ENCODE results near the gene MRPL28. TPM values are rescaled to one million over a fixed set of nuclear protein-coding genes. Genes with fewer than 3 reads are reported as not detected.

MRPL28 gene
- total and polyA plus RNA-seq, 4 donors = 28.3 to 63.4 (median 50.1) TPM

DNA sequence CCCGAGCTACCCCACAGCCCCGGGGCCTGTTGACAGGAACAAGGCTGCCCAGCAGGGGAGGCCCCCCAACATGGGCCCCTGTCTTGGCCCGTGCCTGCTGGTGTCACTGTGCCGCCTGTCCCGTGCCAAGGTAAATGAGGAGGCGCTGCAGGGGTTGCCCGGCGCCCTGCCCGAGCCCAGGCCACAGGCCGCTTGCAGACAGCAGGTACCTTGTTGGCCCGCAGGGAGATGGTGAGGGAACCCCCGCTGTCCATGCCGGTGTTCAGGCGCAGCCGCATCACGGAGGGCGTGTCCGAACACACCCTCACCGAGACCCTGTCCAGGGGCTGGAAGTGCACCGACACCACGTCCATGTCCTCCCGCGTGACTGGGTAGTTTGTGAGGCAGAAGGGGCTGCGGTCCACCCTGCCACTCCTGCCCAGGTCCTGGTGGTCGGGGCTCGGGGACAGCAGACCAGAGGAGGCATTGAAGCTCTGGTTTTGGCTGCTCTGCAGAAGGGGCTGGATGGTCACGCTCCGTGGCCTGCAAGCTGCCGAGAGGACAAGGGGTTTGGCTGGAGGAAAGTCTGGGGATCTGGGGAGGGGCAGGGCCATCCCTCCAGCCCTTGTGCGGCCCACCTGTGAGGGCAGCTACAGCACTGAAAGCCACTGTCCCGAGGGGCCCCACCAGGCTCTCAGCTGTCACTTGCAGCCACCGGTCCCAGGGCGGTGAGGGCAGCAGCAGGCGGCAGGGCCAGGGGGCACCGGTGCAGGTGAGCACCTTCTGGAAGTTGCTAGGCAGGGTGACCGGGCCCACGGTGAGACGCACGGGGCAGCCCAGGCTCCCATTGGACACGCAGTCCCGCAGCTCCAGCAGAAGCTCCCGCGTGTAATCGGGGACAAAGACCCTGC is 5.8 kb upstream of the MRPL28 start:
- peaks cover 0 to 17% (median 9%) of the 10 kb centered on the region in 4 donors for H3K4me1 ChIP-seq (ENCODE audit: control insufficient read depth in 4 of 4, insufficient read depth in 4 of 4, low read length in 3 of 4)
- H3K9me3 ChIP-seq (ENCODE audit: control insufficient read depth in 4 of 4, low read length in 3 of 4) = no peaks in the 10 kb centered on the region
- no peak overlapping the region for H3K27ac ChIP-seq (ENCODE audit: low read depth in 1 of 2, low read length in 2 of 2)
- no peak overlapping the region for H3K4me3 ChIP-seq (ENCODE audit: low read depth in 1 of 3, low read length in 3 of 3)
- peaks cover 0 to 38% (median 17%) of the 10 kb centered on the region in 4 donors for H3K36me3 ChIP-seq (ENCODE audit: control insufficient read depth in 4 of 4, insufficient read depth in 3 of 4, low read depth in 1 of 4, low read length in 3 of 4)
- H3K27me3 ChIP-seq (ENCODE audit: control insufficient read depth in 4 of 4, insufficient read depth in 4 of 4, low read length in 3 of 4) = no peaks in the 10 kb centered on the region
- TF ChIP-seq JUND (IDR thresholded peaks at IDR 0.05) = no peak
- TF ChIP-seq, protein P1, sequence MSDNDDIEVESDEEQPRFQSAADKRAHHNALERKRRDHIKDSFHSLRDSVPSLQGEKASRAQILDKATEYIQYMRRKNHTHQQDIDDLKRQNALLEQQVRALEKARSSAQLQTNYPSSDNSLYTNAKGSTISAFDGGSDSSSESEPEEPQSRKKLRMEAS (IDR thresholded peaks at IDR 0.05) = no peak
- TF ChIP-seq FOXA2 (IDR thresholded peaks at IDR 0.05) = no peak
- TF ChIP-seq, protein P2, sequence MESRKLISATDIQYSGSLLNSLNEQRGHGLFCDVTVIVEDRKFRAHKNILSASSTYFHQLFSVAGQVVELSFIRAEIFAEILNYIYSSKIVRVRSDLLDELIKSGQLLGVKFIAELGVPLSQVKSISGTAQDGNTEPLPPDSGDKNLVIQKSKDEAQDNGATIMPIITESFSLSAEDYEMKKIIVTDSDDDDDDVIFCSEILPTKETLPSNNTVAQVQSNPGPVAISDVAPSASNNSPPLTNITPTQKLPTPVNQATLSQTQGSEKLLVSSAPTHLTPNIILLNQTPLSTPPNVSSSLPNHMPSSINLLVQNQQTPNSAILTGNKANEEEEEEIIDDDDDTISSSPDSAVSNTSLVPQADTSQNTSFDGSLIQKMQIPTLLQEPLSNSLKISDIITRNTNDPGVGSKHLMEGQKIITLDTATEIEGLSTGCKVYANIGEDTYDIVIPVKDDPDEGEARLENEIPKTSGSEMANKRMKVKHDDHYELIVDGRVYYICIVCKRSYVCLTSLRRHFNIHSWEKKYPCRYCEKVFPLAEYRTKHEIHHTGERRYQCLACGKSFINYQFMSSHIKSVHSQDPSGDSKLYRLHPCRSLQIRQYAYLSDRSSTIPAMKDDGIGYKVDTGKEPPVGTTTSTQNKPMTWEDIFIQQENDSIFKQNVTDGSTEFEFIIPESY (IDR thresholded peaks at IDR 0.05) = no peak
- TF ChIP-seq FOXA1 (IDR thresholded peaks at IDR 0.05) = no peak
- TF ChIP-seq HNF4A (conservative IDR thresholded peaks at IDR 0.05) = no peak
- no peak for TF ChIP-seq RAD21 (IDR thresholded peaks at IDR 0.05)
- TF ChIP-seq NR2F2 (IDR thresholded peaks at IDR 0.05) = no peak
- TF ChIP-seq, protein P3, sequence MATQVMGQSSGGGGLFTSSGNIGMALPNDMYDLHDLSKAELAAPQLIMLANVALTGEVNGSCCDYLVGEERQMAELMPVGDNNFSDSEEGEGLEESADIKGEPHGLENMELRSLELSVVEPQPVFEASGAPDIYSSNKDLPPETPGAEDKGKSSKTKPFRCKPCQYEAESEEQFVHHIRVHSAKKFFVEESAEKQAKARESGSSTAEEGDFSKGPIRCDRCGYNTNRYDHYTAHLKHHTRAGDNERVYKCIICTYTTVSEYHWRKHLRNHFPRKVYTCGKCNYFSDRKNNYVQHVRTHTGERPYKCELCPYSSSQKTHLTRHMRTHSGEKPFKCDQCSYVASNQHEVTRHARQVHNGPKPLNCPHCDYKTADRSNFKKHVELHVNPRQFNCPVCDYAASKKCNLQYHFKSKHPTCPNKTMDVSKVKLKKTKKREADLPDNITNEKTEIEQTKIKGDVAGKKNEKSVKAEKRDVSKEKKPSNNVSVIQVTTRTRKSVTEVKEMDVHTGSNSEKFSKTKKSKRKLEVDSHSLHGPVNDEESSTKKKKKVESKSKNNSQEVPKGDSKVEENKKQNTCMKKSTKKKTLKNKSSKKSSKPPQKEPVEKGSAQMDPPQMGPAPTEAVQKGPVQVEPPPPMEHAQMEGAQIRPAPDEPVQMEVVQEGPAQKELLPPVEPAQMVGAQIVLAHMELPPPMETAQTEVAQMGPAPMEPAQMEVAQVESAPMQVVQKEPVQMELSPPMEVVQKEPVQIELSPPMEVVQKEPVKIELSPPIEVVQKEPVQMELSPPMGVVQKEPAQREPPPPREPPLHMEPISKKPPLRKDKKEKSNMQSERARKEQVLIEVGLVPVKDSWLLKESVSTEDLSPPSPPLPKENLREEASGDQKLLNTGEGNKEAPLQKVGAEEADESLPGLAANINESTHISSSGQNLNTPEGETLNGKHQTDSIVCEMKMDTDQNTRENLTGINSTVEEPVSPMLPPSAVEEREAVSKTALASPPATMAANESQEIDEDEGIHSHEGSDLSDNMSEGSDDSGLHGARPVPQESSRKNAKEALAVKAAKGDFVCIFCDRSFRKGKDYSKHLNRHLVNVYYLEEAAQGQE (IDR thresholded peaks at IDR 0.05) = no peak
- TF ChIP-seq RXRA (IDR thresholded peaks at IDR 0.05) = no peak
- no peak for TF ChIP-seq TAF1 (conservative IDR thresholded peaks at IDR 0.05)
- TF ChIP-seq, protein P4, sequence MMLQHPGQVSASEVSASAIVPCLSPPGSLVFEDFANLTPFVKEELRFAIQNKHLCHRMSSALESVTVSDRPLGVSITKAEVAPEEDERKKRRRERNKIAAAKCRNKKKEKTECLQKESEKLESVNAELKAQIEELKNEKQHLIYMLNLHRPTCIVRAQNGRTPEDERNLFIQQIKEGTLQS (IDR thresholded peaks at IDR 0.05) = no peak
- no peak for TF ChIP-seq SP1 (IDR thresholded peaks at IDR 0.05)
- TF ChIP-seq GABPA (IDR thresholded peaks at IDR 0.05 in 1 of 2, conservative IDR thresholded peaks at IDR 0.05 in 1 of 2) = no peak
- no peak for TF ChIP-seq HNF4G (IDR thresholded peaks at IDR 0.05)
- no peak for TF ChIP-seq EGR1 (IDR thresholded peaks at IDR 0.05; ENCODE audit: low read depth in 2 of 2)
- TF ChIP-seq, protein P5, sequence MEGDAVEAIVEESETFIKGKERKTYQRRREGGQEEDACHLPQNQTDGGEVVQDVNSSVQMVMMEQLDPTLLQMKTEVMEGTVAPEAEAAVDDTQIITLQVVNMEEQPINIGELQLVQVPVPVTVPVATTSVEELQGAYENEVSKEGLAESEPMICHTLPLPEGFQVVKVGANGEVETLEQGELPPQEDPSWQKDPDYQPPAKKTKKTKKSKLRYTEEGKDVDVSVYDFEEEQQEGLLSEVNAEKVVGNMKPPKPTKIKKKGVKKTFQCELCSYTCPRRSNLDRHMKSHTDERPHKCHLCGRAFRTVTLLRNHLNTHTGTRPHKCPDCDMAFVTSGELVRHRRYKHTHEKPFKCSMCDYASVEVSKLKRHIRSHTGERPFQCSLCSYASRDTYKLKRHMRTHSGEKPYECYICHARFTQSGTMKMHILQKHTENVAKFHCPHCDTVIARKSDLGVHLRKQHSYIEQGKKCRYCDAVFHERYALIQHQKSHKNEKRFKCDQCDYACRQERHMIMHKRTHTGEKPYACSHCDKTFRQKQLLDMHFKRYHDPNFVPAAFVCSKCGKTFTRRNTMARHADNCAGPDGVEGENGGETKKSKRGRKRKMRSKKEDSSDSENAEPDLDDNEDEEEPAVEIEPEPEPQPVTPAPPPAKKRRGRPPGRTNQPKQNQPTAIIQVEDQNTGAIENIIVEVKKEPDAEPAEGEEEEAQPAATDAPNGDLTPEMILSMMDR (IDR thresholded peaks at IDR 0.05; ENCODE audit: low read depth, low read length, missing input control) = no peak
- no peak for TF ChIP-seq YY1 (IDR thresholded peaks at IDR 0.05)
- H3K9ac ChIP-seq (ENCODE audit: low read depth in 1 of 2, low read length in 2 of 2) = no peak overlapping the region
- WGBS = 96% methylated on average over 44 of the region's 44 CpGs
- no peak for DNase-seq (ENCODE audit: low spot score)

Data from liver (tissue), 9 donors.